NCI-H82 (cell line): ENCODE results near the gene RALGAPA2.
A peak's percentile ranks its signal among the peaks of the same experiment; 100 is the strongest.

Experiments
- DNase-seq: peaks from one replicate; lab custom pipeline; 2025; lab: John Stamatoyannopoulos, UW

RALGAPA2 gene

DNA sequence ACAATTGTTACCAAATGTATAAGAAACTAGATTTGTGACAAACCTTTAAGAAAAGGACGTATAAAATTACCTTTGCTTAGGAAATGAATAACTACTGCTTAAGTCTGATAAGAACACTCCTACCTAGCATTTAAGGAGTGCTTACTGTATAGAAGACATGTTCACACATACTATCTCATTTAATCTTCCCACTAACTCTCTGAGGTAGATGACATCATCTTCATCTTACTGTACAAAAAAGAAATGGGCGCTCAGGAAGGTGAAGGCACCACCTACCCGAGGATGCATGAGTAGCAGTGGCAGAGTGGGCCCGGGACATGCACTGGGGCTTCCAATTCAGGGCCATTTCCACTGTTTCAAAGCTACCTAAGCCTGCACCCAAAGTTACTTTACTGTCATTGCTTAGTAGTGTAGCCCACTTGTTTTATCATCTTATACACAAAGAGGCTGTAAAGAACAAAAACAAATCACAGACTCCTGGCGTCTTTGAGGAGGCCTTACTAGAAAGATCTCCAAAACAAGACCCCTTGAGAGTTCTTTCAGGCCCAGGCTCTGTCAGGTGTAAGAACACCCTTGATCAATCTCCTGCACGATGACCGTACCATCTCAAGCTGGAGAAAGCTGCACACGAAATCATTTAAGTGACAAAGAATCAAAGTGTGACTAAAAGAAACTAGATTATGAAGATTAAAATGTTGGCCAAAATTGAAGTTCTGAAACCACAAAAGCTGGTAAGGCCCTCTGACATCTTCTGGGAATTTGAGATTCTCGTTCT lies 216.5 kb downstream of the RALGAPA2 start:
- DNase-seq, result no peak

DNA sequence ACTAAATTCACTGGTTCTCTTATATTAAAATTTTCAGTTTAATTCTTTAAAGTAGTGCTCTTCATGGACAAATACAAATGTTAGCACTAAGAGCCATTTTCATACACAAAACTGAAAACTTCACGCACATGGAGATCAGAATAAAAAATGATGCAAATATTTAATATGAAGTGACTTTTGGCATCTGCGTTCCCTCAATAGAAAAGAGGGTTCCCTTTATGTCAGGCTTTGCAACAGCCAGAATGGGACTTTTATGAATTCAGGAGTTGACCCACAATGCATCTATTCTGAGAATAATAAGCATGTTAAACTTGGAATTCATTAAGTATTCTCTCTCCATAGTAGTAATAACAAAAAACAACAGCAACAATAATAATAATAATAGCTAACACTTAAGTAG lies 218.7 kb downstream of the RALGAPA2 start:
- DNase-seq, result no peak

DNA sequence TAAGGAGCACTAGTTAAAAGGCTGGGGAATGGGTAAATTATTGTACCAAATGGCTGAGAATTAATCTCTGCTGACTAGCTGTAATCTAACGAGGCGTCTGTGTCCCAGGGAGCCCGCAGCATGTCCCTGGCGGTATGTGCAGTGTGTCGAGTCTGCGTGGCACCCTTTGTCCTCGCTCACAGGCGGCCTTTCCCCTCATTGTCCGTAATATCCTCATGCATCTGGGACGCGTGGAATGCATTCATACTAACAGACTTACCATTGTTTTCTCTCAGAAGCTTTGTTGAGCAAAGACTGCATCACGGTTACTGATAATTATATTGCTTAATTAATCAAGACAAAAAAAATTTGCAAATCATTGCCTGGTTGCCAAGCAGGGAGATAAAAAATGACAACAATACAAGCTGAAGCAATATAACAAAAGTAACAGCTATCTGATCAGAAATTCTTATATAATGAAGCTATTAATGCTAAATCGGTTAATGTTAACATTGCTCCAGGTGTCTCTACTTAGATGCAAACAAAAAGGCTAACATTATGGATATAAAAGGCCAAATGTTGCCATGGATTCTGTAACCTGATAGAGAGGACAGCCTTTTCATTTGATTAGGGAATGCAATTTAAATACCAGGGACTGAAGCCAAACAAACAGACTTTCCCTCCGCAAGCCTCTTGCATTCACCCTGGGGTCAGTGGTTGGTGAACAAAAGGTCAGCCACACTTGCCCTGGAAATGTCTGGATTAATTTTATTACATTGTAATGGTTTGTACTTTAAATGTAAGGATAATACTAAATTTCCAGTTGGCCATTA lies 219.7 kb downstream of the RALGAPA2 start:
- DNase-seq, result peak; percentile 41

DNA sequence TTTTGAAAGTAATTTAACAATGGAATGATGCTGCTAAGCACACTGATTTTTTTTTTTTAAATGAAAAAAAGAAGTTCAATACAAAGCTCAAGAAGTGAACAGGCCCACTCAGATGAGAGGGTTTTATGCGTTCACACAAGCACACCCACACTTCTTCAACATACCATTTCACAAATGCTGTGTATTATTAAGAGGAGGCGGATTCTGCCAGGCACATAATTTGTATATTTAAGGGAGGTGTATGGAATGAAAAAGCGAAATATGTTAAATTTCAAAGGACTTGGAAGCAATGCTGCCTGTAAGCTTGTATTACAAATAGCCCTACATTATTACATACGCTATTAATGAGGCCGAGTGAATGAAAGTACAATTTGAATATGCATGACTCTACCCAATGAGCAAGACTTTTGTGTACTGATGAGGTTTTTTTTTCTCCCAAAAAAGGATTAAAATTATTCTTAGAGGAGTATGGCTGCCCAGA lies 220.6 kb downstream of the RALGAPA2 start:
- no peak for DNase-seq

DNA sequence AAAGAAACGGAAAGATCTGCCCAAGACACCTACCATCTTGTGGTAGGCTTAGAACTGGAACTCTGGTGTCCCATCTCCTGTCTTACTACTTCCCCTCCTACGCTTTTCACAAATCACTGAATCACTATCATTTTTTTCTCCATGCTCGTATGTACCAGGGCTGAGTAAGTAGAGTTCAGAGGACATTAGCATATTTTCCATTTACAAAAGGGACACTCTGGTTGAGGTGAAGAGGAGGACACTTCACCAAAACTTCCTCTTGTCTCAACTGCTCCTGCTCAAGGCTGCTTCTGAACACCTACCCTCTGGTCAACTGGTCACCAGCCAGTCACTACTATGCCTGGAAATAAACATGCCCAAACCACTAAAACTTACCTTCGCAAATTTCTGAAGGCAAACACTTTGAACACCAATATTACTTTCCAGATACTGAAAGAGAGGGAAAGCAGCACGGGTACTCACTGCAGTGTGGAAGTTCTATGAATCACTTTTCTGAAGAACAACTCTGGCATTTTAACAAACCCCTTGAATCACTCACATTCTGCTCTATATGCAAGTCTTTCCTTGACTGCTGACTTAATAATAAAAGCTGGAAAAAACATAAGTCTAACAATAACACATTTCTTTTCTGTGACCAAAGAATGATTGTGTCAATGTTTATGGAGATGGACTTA lies 221.2 kb downstream of the RALGAPA2 start:
- DNase-seq, result no peak

DNA sequence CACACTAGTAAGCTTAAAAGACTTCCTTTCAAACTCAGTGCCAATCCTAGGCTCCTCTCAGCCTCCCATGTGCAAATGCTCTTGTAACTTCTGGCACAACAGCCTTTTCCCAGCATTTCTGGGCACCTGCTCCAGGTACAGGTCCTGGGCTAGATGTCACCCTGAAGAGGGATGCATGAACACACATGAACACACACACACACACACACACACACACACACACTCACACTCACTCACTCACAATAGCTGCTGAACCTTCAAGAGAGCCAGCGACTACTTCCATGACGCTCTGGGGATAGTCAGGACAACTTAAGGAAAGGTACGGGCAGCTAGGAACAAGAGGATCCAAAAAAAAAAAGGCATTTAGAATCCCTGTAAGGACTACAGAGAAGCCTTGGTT lies 221.8 kb downstream of the RALGAPA2 start:
- no peak for DNase-seq

DNA sequence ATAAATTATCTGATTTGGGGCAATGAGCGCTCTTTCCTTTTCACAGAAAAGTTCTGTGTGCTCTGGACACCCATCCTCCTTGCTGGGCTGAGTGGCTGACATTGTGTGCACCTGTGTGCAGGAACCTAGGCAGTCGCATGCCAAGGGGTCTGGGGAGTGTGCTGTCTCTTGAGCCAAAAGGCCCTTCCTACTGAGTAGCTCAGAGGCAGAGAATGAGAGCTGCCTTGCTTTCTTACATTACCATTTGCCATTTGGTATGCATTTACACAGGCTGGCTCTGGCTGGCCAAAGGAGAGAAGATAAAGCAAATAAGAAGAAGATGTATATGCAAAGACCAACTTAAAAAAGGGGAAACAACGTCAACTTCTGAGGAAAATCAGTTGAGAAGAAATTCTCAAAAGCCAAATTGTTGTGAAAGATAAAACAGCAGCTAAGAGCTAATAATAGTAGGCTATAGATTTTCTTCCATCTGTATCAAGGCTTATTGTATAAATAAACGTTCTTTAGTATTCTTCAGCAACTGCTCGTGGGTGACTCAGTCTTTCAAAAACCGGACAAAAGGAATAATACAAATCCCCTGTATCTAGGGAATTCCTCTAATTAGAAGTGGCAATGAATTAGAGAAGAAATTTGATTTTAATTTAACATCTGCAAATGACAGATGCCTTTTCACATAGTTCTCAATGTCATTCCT lies 222.6 kb downstream of the RALGAPA2 start:
- DNase-seq, result peak; percentile 10

DNA sequence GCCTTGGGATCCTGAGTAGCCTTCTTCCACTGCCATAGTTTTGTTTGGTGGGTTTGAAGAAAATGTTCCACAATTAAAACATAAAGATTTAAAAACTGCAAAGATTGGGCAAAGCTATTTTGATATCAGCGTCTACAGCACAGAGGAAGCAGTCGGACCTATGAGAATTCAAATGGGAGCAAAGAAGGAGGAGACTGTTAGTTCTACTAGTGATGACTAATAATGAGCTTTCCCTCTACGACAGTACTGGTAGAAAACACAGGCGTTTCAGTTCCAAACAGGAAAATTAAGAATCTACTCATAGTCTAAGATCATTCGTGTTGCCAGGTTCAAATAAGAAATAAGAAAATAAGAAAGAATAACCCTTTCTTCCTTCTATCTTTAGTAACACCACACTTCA lies 223.4 kb downstream of the RALGAPA2 start:
- DNase-seq, result no peak

DNA sequence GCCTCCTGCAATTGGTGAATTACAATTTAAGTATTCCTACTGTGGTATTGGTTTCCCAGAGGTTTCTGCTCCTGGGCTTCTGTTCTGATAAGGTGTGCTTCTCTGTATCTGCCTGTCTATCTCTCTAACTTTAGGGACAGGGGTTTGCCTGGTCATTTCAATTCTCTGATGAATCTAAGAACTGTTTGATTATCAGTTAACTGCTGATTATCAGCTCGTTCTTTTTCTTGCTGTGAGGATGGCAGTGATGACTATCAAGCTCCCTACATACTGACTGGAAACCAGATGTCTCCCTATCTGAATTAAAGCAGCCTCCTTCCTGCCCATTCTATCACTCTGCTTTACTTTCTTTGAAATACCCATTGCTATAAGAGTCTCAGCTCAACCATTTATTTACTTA lies 224.1 kb downstream of the RALGAPA2 start:
- no peak for DNase-seq

DNA sequence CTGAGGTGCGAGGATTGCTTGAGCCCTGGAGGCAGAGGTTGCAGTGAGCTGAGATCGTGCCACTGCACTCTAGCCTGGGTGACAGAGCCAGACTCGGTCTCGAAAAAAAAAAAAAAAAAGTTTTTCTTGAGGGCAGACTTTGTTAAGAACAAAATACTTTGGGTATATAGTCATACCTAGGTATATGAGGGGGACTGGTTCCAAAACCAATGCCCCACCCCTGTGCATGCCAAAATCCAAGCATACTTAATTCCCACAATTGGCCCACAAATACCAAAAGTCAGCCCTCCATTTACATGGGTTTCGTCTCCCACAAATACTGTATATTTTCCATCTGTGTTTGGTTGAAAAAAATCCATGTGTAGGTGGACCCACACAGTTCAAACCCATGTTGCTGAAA lies 224.6 kb downstream of the RALGAPA2 start:
- no peak for DNase-seq

DNA sequence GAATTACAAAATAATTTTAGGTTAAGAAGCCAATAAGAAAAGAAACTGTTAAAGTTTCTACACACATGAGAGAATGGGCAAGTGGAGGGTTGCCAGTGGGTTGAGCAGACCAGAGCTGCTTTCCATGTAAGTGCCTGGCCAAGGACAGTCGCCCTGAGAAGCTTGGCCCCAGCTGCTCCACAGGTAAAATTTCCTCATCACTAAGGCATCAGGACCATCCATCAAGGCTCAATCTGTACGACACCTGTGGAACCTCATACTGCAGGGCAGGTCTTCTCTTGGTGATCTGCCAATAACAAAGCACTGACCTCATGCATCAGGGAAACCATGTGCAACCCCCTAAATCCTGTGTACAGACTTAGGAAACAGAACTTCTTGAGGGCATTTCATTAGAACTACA lies 229.1 kb downstream of the RALGAPA2 start:
- DNase-seq, result no peak

DNA sequence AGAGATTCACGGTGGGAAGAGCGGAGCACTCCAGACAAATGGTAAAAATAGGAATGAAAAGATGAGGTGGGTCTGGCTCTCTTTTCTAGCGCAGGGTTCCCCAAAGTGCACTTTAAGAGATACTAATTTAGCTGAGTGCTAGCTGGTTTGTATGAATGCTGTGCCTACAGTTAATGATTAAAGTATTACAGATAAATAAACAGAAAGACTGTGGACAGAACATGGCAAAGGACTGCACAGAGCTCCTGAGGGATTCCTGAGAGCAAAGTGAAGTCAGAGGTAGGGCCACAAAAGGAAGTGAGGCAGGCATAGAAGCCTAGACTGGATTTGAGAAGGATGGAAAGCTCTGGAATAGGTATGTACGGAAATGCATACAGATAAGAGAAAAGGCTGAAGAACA lies 230.0 kb downstream of the RALGAPA2 start:
- no peak for DNase-seq

DNA sequence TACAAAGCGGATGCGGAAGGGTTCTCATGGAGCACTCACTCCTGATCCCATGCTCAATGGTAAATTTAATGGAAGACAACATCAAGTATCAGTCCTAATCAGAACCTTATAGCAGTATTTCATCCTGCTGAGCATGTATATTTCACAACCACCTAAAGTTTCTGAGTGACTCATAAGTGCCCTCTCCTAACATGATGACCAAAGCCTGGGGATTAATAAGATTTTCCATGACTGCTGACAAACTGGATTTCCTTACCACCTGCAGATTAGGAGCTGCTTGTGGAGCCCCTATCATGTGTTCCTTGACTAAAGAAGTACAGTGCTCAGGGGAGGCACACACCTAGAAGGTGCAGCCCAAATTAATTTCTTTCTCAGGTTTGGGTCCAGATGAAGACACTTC lies 231.8 kb downstream of the RALGAPA2 start:
- DNase-seq, result peak; percentile 68

DNA sequence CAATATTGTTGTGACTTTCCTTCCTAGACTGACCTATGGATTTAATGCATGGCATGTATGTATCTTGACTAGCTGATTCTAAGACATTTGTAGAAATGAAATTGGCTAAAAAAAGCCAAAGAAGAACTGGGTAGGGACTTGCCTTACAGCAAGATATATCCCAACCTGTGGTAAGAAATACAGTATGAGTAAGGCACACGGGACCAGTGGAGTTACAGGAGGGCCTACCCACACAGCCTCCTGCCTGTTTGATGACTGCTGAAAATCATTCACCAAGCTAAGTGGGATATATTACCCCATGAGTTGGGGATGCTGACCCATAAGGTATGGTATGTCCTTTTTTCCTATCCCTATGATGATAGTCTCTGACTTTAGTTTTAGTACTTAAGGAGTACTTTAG lies 232.3 kb downstream of the RALGAPA2 start:
- no peak for DNase-seq

DNA sequence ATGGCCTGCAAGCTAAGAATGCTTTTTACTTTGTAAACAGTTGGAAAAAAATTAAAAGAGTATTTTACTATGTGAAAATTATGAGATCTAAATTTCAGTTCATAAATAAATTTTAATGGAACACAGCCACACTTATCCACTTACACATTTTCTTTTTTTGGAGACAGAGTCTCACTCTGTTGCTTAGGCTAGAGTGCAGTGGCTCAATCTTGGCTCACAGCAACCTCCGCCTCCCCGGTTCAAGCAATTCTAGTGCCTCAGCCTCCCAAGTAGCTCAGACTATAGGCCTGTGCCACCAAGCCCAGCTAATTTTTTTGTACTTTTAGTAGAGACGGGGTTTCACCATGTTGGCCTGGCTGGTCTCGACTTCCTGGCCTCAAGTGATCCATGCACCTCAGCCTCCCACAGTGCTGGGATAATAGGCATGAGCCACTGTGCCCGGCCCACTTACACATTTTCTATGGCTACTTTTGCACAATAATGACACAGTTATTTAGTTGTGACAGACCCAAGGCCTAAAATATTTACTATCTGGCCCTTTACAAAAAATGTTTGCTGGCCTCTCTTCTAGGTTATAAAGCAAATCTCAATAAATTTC lies 234.9 kb downstream of the RALGAPA2 start:
- no peak for DNase-seq

DNA sequence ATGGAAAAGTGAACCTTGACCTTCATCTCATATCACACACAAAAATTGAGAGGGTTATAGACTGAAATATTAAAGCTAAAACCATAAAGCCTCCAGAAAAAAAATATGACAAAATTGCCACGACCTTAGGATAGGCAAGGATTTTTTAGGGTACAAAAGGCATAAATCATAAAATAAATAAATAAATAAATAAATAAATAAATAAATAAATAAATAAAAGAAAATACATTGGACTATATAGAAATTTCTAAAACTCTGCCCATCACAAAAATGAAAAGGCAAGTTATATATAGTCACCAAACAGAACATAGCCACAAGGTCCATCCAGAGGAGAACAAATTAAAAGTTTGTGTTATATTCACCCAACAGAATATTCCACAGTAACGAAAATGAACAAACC lies 235.9 kb downstream of the RALGAPA2 start:
- DNase-seq, result no peak

DNA sequence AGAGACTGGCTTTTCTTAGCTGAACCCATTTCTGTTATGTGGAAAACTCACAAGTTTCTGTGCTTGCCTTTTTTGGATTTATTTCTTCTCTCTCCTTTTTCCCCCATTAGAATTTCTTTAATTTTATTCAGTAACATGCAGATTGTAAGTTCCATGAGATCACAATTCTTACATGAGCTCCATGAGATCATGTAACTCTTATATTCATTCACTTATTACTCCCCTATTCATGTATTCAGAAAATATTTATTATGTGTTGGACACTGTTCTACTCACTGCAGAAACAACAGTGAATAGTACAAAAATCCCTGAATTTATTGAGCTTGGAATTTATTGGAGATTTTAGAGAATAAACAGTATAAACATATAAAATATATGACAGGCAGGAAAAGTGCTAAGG lies 238.8 kb downstream of the RALGAPA2 start:
- DNase-seq, result no peak

DNA sequence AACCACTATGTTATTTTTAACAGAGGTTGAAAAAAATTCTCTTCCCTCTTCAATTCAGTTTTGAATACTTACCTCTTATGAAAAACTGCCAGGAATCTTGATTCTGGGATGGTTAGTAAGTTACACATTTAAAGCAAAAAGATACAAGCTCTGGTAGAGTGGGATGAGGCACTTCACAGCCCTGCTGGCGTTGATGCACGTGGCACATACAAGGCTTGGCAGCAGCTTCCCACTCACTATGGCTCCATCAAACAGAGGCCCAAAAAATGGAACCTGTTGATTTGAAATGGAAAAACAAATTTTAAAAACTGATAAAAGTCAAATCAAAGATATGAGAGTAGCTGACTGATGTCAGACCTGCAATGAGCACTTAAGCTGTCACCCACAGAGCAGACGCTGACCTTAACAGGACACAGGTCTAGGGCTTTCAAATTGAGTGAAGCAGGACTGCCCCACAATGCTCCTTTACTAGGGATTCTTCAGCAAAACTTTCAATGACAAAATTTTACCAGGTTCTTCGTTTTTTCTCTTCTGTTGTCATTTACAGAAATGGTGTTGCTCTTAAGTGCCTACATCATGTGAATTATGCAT lies 239.7 kb downstream of the RALGAPA2 start:
- no peak for DNase-seq

DNA sequence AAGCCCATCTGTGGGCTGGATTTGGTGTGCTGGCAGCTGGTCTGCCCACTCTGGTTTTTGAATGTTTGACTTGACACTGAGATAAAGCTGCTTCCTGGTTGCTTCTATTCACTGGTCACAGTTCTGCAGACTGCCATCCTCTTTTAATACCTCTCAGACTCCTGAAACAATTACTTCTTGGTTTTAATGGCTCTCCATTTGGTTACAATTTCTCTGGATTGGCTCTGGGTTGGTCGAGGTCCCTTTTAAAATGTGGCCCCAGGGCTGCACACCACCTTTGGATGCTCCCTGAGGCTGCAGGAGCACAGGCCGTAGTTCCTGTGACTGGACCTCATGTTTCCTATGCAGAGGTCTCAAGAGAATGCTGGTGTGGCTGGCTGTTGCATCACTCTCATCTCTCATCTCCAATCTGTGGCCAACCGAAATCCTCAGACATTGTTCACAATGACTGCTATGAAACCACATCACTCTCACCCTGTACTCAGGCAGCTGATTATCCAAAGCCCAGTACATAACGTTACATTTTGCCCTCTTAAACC lies 246.0 kb downstream of the RALGAPA2 start:
- peak; percentile 30 for DNase-seq

DNA sequence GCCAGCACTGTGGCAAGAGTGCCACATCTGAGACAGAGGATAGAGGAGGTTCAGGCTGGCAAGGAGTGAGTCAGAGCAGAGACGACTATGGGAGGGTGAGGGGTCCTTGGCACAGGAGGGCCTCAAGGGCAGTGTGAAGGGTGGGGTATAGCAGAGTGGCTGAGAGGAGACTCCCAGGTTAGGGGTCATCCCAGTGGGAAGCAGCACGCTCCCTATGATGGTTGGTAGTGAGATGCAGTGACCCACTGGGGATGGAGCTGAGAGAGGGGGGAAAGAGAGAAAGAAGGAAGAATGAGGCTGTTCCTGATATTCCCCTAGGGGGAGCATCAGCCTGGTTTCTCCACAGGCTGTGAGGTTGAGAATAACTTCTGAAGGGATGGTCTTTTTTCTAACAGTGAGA lies 247.2 kb downstream of the RALGAPA2 start:
- peak; percentile 45 for DNase-seq

DNA sequence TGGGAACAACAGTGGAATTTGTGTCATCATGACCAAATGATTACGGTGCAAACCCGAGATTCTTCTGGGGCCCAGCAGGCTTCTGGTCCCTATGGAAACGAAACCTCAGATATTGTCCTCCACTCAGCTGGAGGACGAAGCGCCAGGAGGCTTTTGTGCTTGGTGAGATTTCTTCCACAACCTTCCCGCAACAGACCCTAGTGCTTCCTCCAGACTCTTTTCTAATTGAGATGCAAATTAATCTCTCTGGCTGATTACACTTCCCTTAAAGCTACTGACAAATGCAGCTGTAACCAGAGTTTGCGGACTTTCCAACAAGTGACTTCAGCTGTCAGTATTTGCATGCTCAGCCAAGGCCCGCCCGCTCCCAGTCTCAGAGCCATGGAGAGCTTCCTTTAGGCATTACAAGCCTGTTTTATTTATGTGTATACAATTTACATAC lies 248.5 kb downstream of the RALGAPA2 start:
- peak; percentile 46 for DNase-seq
